H1 (cell line): ENCODE results near the gene ENDOG. TPM values are rescaled to one million over a fixed set of nuclear protein-coding genes. Genes with fewer than 3 reads are reported as not detected.

ENCODE experiments used
- CTCF ChIA-PET: fragments of 300-600 bp; sonication (Branson Sonifier 250); formaldehyde crosslinking; loops from one replicate; lab custom pipeline; 2021; ENCODE audit not compliant: partially characterized antibody; lab: Charles Lee
- POLR2A ChIA-PET: fragments of 300-600 bp; sonication (Branson Sonifier 250); formaldehyde crosslinking; loops from one replicate; lab custom pipeline; 2021; ENCODE audit warnings: inconsistent platforms; ENCODE audit not compliant: partially characterized antibody; lab: Charles Lee
- DNase-seq, 2 experiments: peaks; one replicate each; pipeline versions ENCODE4 v3.0.0 to v3.0.0-alpha.2; 2010 to 2022; ENCODE audit warnings: low spot score in 2 of 2, low read depth in 1 of 2, mixed read lengths in 1 of 2
- FAIRE-seq: peaks from 2 replicates; lab custom pipeline; 2011; peaks lifted over from hg19 to GRCh38; lab: Jason Lieb, UNC
- H2AFZ ChIP-seq: 2 replicates; pipeline ENCODE4 v1.8.1; 2012; ENCODE audit warnings: low read length, inconsistent platforms
- H2AK5ac ChIP-seq: 2 replicates; pipeline ENCODE4 v1.6.1; 2013; ENCODE audit warnings: low read depth, low read length
- H2BK120ac ChIP-seq: replicated peaks from 2 replicates; pipeline ENCODE3; 2013; ENCODE audit warnings: low read depth, low read length, inconsistent platforms
- H2BK12ac ChIP-seq: 2 replicates; pipeline ENCODE4 v1.6.1; 2013; ENCODE audit warnings: low read depth, low read length
- H2BK15ac ChIP-seq: 2 replicates; pipeline ENCODE4 v1.6.1; 2013; ENCODE audit warnings: low read length
- H2BK20ac ChIP-seq: 2 replicates; pipeline ENCODE4 v1.6.1; 2013; ENCODE audit warnings: low read length
- H2BK5ac ChIP-seq: 2 replicates; pipeline ENCODE4 v1.6.1; 2013; ENCODE audit warnings: low read depth, low read length
- H3K14ac ChIP-seq: 2 replicates; pipeline ENCODE4 v1.6.1; 2013; ENCODE audit warnings: inconsistent platforms; ENCODE audit not compliant: insufficient read length
- H3K18ac ChIP-seq: 2 replicates; pipeline ENCODE4 v1.6.1; 2013; ENCODE audit warnings: low read length; ENCODE audit errors: extremely low read depth
- H3K23ac ChIP-seq: 2 replicates; pipeline ENCODE4 v1.6.1; 2013; ENCODE audit warnings: inconsistent platforms; ENCODE audit not compliant: insufficient read length
- H3K23me2 ChIP-seq: 2 replicates; pipeline ENCODE4 v1.6.1; 2013; ENCODE audit warnings: low read depth, low read length
- H3K27ac ChIP-seq: 2 replicates; pipeline ENCODE4 v1.6.1; 2011; ENCODE audit warnings: low read depth, low read length, inconsistent platforms
- H3K27me3 ChIP-seq, 4 experiments: replicated peaks in 1 of 4; 1 replicate in 1 of 4; 2 replicates in 3 of 4; pipeline versions ENCODE4 v1.6.1 to v1.8.1; 2011 to 2013; ENCODE audit warnings: low read length in 3 of 4, mild to moderate bottlenecking in 3 of 4, inconsistent platforms in 2 of 4, mixed read lengths in 2 of 4, moderate library complexity in 1 of 4; ENCODE audit not compliant: control insufficient read depth in 3 of 4, insufficient read depth in 3 of 4; ENCODE audit errors: extremely low read depth in 1 of 4
- H3K36me3 ChIP-seq, 4 experiments: 2 replicates each; pipeline versions ENCODE4 v1.6.1 to v1.8.1; 2011 to 2013; ENCODE audit warnings: mild to moderate bottlenecking in 4 of 4, low read length in 3 of 4, moderate library complexity in 2 of 4, control low read depth in 1 of 4, inconsistent platforms in 1 of 4; ENCODE audit not compliant: insufficient read depth in 4 of 4, control insufficient read depth in 2 of 4
- H3K4ac ChIP-seq: replicated peaks from 2 replicates; pipeline ENCODE3; 2013; ENCODE audit warnings: low read length, low read depth, mixed read lengths, inconsistent platforms; ENCODE audit not compliant: insufficient read length
- H3K4me1 ChIP-seq, 4 experiments: replicated peaks in 1 of 4; 1 replicate in 1 of 4; 2 replicates in 3 of 4; pipeline versions ENCODE4 v1.6.1 to v1.8.1; 2011 to 2013; ENCODE audit warnings: low read length in 3 of 4, inconsistent platforms in 2 of 4, mixed read lengths in 1 of 4; ENCODE audit not compliant: insufficient read depth in 4 of 4, control insufficient read depth in 3 of 4
- H3K4me2 ChIP-seq, 2 experiments: 2 replicates each; pipeline versions ENCODE4 v1.6.1 to v1.8.1; 2011 to 2013; ENCODE audit warnings: low read depth in 2 of 2, low read length in 2 of 2, control low read depth in 1 of 2, inconsistent platforms in 1 of 2, mild to moderate bottlenecking in 1 of 2; ENCODE audit not compliant: insufficient read depth in 1 of 2
- H3K4me3 ChIP-seq, 4 experiments: fragments of 200-600, 300-600 bp in 1 of 4; sonication (generic), shearing (Covaris generic), sonication (Bioruptor Twin) in 1 of 4; 2 replicates each; pipeline versions ENCODE4 v1.5.1 to v1.8.1; 2011 to 2016; ENCODE audit warnings: low read length in 4 of 4, low read depth in 3 of 4, control low read depth in 2 of 4, inconsistent platforms in 2 of 4, mild to moderate bottlenecking in 2 of 4, mixed read lengths in 1 of 4, moderate library complexity in 1 of 4; ENCODE audit not compliant: insufficient read depth in 2 of 4; ENCODE audit errors: extremely low read depth in 1 of 4
- H3K56ac ChIP-seq: replicated peaks from 2 replicates; pipeline ENCODE3; 2013; ENCODE audit warnings: low read depth, mild to moderate bottlenecking, mixed read lengths, low read length, inconsistent platforms; ENCODE audit not compliant: insufficient read length
- H3K79me1 ChIP-seq: 2 replicates; pipeline ENCODE4 v1.6.1; 2013; ENCODE audit warnings: low read depth, low read length, control low read depth
- H3K79me2 ChIP-seq, 2 experiments: 2 replicates each; pipeline versions ENCODE4 v1.6.1 to v1.8.1; 2012 to 2013; ENCODE audit warnings: low read length in 2 of 2, mild to moderate bottlenecking in 2 of 2, inconsistent platforms in 1 of 2; ENCODE audit not compliant: insufficient read depth in 2 of 2, control insufficient read depth in 1 of 2
- H3K9ac ChIP-seq, 4 experiments: replicated peaks in 1 of 4; 1 replicate in 1 of 4; 2 replicates in 3 of 4; pipeline versions ENCODE4 v1.6.1 to v1.8.1; 2011 to 2013; ENCODE audit warnings: low read depth in 3 of 4, low read length in 3 of 4, control low read depth in 2 of 4, mild to moderate bottlenecking in 2 of 4, moderate library complexity in 2 of 4, inconsistent platforms in 1 of 4; ENCODE audit errors: extremely low read depth in 1 of 4
- H3K9me3 ChIP-seq, 2 experiments: 2 replicates each; pipeline versions ENCODE4 v1.6.1 to v1.8.1; 2012 to 2013; ENCODE audit warnings: mild to moderate bottlenecking in 2 of 2, moderate library complexity in 2 of 2, control low read depth in 1 of 2, inconsistent platforms in 1 of 2, low read depth in 1 of 2, low read length in 1 of 2, mixed read lengths in 1 of 2; ENCODE audit not compliant: insufficient read depth in 2 of 2
- H4K20me1 ChIP-seq, 2 experiments: replicated peaks in 1 of 2; 2 replicates each; pipeline versions ENCODE3 to v1.8.1; 2011 to 2013; ENCODE audit warnings: inconsistent platforms in 2 of 2, low read length in 2 of 2, mild to moderate bottlenecking in 1 of 2; ENCODE audit not compliant: insufficient read depth in 2 of 2, control insufficient read depth in 1 of 2
- H4K5ac ChIP-seq: 2 replicates; pipeline ENCODE4 v1.6.1; 2013; ENCODE audit warnings: low read length, low read depth, mixed read lengths, inconsistent platforms; ENCODE audit not compliant: insufficient read length
- H4K8ac ChIP-seq: 2 replicates; pipeline ENCODE4 v1.8.0; 2013; ENCODE audit warnings: mild to moderate bottlenecking, moderate library complexity, low read length, inconsistent platforms; ENCODE audit not compliant: insufficient read depth; ENCODE audit errors: extremely low read depth
- H4K91ac ChIP-seq: replicated peaks from 2 replicates; pipeline ENCODE3; 2013; ENCODE audit warnings: low read length, mixed read lengths, inconsistent platforms; ENCODE audit not compliant: insufficient read length
- CBX5 ChIP-seq: fragments of 300-800, 300-1000 bp; sonication (generic); IDR thresholded peaks from 2 replicates; pipeline ENCODE4 v1.7.1; 2016; ENCODE audit warnings: antibody characterized with exemption, low read length, low read depth
- CEBPB ChIP-seq: IDR thresholded peaks from 2 replicates; pipeline ENCODE4 v1.6.1; 2012; ENCODE audit warnings: low read depth, low read length
- CTBP2 ChIP-seq: IDR thresholded peaks from 2 replicates; pipeline ENCODE4 v1.7.0; 2011; ENCODE audit warnings: borderline replicate concordance, mild to moderate bottlenecking, moderate library complexity, mixed read lengths, low read length; ENCODE audit not compliant: insufficient read depth, insufficient read length
- EP300 ChIP-seq, 2 experiments: IDR thresholded peaks; 1 replicate in 1 of 2; 2 replicates in 1 of 2; pipeline ENCODE4 v1.6.1; 2011 to 2012; ENCODE audit warnings: low read depth in 2 of 2, low read length in 2 of 2, mild to moderate bottlenecking in 2 of 2, borderline replicate concordance in 1 of 2, inconsistent platforms in 1 of 2, moderate library complexity in 1 of 2
- HDAC6 ChIP-seq: IDR thresholded peaks from one replicate; pipeline ENCODE4 v1.7.1; 2012; ENCODE audit warnings: low read depth, mild to moderate bottlenecking, inconsistent platforms, low read length, moderate library complexity
- KDM5A ChIP-seq: fragments of 200-600 bp; IDR thresholded peaks from 2 replicates; pipeline ENCODE4 v1.7.1; 2012; ENCODE audit warnings: mild to moderate bottlenecking, low read length, inconsistent platforms, mixed read lengths
- NRF1 ChIP-seq: IDR thresholded peaks from 2 replicates; pipeline ENCODE4 v1.6.1; 2011; ENCODE audit warnings: mild to moderate bottlenecking, low read depth, low read length, improper control_type of control experiment
- POU5F1 ChIP-seq: IDR thresholded peaks from 2 replicates; pipeline ENCODE4 v1.6.1; 2011; ENCODE audit warnings: low read depth, mild to moderate bottlenecking, low read length, moderate library complexity
- RXRA ChIP-seq: IDR thresholded peaks from 2 replicates; pipeline ENCODE4 v1.6.1; 2011; ENCODE audit warnings: low read depth, mild to moderate bottlenecking, low read length, moderate library complexity; ENCODE audit not compliant: insufficient read depth
- SIN3A ChIP-seq, 2 experiments: IDR thresholded peaks in 1 of 2; conservative IDR thresholded peaks in 1 of 2; 2 replicates each; pipeline ENCODE4 v1.6.1; 2011 to 2012; ENCODE audit warnings: low read length in 2 of 2, improper control_type of control experiment in 1 of 2, low read depth in 1 of 2, mild to moderate bottlenecking in 1 of 2
- TBP ChIP-seq: IDR thresholded peaks from 2 replicates; pipeline ENCODE4 v1.6.1; 2011; ENCODE audit warnings: low read depth, low read length, improper control_type of control experiment
- WGBS, 2 experiments: shearing (Covaris generic) in 1 of 2; methylation state at CpG; one replicate each; pipeline versions ENCODE4 v1.1.6 to v1.1.7; 2013 to 2015; ENCODE audit warnings: low lambda C conversion rate in 2 of 2, mixed read lengths in 2 of 2, inconsistent platforms in 1 of 2, low coverage in 1 of 2, missing lambda C conversion rate in 1 of 2; ENCODE audit not compliant: insufficient replicate concordance in 2 of 2, insufficient coverage in 1 of 2, insufficient read length in 1 of 2; ENCODE audit errors: extremely low coverage in 1 of 2, missing lambda C conversion rate in 1 of 2; 5-methylcytosine and 5-hydroxymethylcytosine counted together
- polyA plus RNA-seq, 7 experiments: library from polyadenylated mRNA; depleted of rRNA in 3 of 7; stranded (reverse) in 5 of 7; unstranded in 2 of 7; fragments of >200 nt in 5 of 7; fragments of 200-250 nt in 2 of 7; gene quantifications; 1 replicate in 5 of 7; 2 replicates in 1 of 7; 4 replicates in 1 of 7; pipeline versions ENCODE4 v1.2.1 to v1.2.3, GENCODE V29; 2011 to 2013; ENCODE audit warnings: missing spikeins in 2 of 7, mixed read lengths in 2 of 7
- total RNA-seq: library from RNA; stranded (reverse); fragmentation: NEBNext Ultra II Directional; extraction: Animal tissue kit (Norgen Biotek cat#: 25700); gene quantifications from 2 replicates; pipeline ENCODE4 v1.2.1, GENCODE V29; 2021
- TF ChIP-seq, protein P1 (sequence below): IDR thresholded peaks from 2 replicates; pipeline ENCODE4 v1.6.1; 2012; ENCODE audit warnings: inconsistent platforms

ENDOG gene
- total and polyA plus RNA-seq, 2 of the 8 experiments (the other 6 are each of a cell fraction or from before 2014, with no cell fraction given) = 17.5 to 23.4 TPM

DNA sequence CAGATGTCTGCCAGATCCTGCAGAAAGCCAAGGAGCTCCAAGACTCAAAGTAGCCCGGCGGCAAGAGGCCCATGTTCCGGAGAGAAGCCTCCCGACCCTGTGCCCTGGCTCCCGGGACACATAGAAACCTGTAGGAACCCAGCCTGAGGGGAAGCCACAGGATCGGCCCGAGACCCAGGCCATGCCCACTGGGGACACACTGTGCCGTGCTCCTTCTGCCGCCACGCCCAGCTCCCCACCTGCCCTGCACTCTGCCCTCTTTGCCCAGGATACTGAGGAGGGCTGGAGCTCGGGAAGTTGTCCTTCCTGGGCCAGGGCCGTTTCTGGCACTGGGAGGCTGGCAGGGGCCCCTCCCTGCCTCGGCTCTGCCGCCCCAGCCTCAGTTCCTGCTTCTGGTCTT is 10.5 kb upstream of the ENDOG start:
- Histone ChIP-seq H3K27ac (no peak overlapping the region), H2BK120ac (no peak overlapping the region), H3K4ac (no peak overlapping the region), H3K4me3 (no peak overlapping the region), H2BK5ac (no peak overlapping the region; the same call in 1 of the 2 replicates), H4K91ac (no peak overlapping the region), H4K8ac (no peak overlapping the region), H2AK5ac (no peak overlapping the region), H3K79me1 (no peaks in the 10 kb centered on the region), H3K27me3 (no peaks in the 10 kb centered on the region), H3K9me3 (no peaks in the 10 kb centered on the region), H3K56ac (no peak overlapping the region), H4K20me1 (peaks cover 0 to 4% of the 10 kb centered on the region in 2 experiments), H2BK12ac (no peak overlapping the region), H2AFZ (no peak overlapping the region), H2BK20ac (no peak overlapping the region), H3K9ac (no peak overlapping the region), H3K79me2 (no peaks in the 10 kb centered on the region), H3K36me3 (peaks cover 2 to 13% (median 10%) of the 10 kb centered on the region in 4 experiments; a peak in 6 of 8 replicates), H2BK15ac (no peak overlapping the region), H3K4me2 (no peak overlapping the region), H3K23me2 (no peaks in the 10 kb centered on the region), H3K14ac (no peak overlapping the region), H3K23ac (no peak overlapping the region), H3K18ac (no peak overlapping the region), H3K4me1 (no peaks in the 10 kb centered on the region), H4K5ac (no peak overlapping the region)
- POLR2A ChIA-PET = interaction anchor here (0.5 to 4.6 kb wide), 4 partner anchors 9 to 508 kb away, joined by 3 to 37 read pairs (median 3); partner anchors contain the start of gene ENDOG
- CTCF ChIA-PET = interaction anchor here (1.0 to 2.5 kb wide), 6 partner anchors 10 to 75 kb away, joined by 3 to 11 read pairs (median 4); partner anchors contain the start of gene ENDOG
- 84% methylated on average over 13 of the region's 14 CpGs; no CpG with 5 or more reads in 1 of the 2 experiments for WGBS, 2 experiments
- FAIRE-seq = no peak
- no peak for DNase-seq
- TF ChIP-seq, protein P1, sequence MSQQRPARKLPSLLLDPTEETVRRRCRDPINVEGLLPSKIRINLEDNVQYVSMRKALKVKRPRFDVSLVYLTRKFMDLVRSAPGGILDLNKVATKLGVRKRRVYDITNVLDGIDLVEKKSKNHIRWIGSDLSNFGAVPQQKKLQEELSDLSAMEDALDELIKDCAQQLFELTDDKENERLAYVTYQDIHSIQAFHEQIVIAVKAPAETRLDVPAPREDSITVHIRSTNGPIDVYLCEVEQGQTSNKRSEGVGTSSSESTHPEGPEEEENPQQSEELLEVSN = no peak
- TF ChIP-seq HDAC6 (no peak), CTBP2 (no peak), EP300 (IDR thresholded peaks at IDR 0.05; ENCODE audit: borderline replicate concordance in 1 of 2, low read depth in 2 of 2, low read length in 2 of 2) (no peak), CBX5 (no peak), POU5F1 (no peak), KDM5A (no peak), CEBPB (no peak), NRF1 (no peak), SIN3A (conservative IDR thresholded peaks at IDR 0.05 in 1 of 2, IDR thresholded peaks at IDR 0.05 in 1 of 2; ENCODE audit: low read depth in 1 of 2, low read length in 2 of 2) (no peak), RXRA (no peak), TBP (no peak)
